HL-60 (cell line): Measurements from ENCODE around the gene HACD2.

ENCODE experiments used
- DNase-seq, 2 experiments: peaks; one replicate each; pipeline ENCODE4 v3.0.0-alpha.2; 2010 to 2020; ENCODE audit warnings: low read depth in 1 of 2, low spot score in 1 of 2
- H3K27ac ChIP-seq: fragments of 250-450 bp; sonication (Bioruptor Pico); replicated peaks from 2 replicates; pipeline ENCODE4 v1.5.1; 2020; ENCODE audit warnings: mild to moderate bottlenecking, moderate library complexity
- H3K27me3 ChIP-seq: fragments of 250-450 bp; sonication (Bioruptor Pico); 2 replicates; pipeline ENCODE4 v1.5.1; 2021; ENCODE audit warnings: mild to moderate bottlenecking, moderate library complexity; ENCODE audit not compliant: insufficient read depth, poor library complexity, severe bottlenecking
- H3K4me3 ChIP-seq: replicated peaks from 2 replicates; pipeline ENCODE4 v1.5.1; 2011; ENCODE audit warnings: mild to moderate bottlenecking, control low read depth, low read length; ENCODE audit not compliant: insufficient read depth
- CTCF ChIP-seq: IDR thresholded peaks from one replicate; pipeline ENCODE4 v1.5.1; 2011; ENCODE audit warnings: low read length, control low read depth, inconsistent platforms; ENCODE audit not compliant: insufficient read depth
- GABPA ChIP-seq: IDR thresholded peaks from 2 replicates; pipeline ENCODE4 v1.6.1; 2012; ENCODE audit warnings: low read depth
- POLR2AphosphoS5 ChIP-seq: IDR thresholded peaks from 2 replicates; pipeline ENCODE4 v1.6.1; 2012; ENCODE audit warnings: low read depth
- REST ChIP-seq: IDR thresholded peaks from 2 replicates; pipeline ENCODE4 v1.6.1; 2012; ENCODE audit warnings: low read depth; ENCODE audit not compliant: insufficient replicate concordance
- SPI1 ChIP-seq: IDR thresholded peaks from 2 replicates; pipeline ENCODE4 v1.6.1; 2012; ENCODE audit warnings: low read depth, mild to moderate bottlenecking, borderline replicate concordance

Gene HACD2

GRCh38 chr3:123610331-123610730 lies 25.5 kb upstream of the HACD2 start:
- Histone ChIP-seq H3K4me3 (no peak overlapping the region), H3K27ac (no peak overlapping the region), H3K27me3 (no peaks in the 10 kb centered on the region)
- DNase-seq: no peak
- TF ChIP-seq REST (no peak), CTCF (no peak), GABPA (no peak), SPI1 (no peak), POLR2AphosphoS5 (no peak)

GRCh38 chr3:123609063-123609462 lies 24.2 kb upstream of the HACD2 start:
- TF ChIP-seq SPI1 (no peak), CTCF (no peak), REST (no peak), POLR2AphosphoS5 (no peak), GABPA (no peak)

DNA sequence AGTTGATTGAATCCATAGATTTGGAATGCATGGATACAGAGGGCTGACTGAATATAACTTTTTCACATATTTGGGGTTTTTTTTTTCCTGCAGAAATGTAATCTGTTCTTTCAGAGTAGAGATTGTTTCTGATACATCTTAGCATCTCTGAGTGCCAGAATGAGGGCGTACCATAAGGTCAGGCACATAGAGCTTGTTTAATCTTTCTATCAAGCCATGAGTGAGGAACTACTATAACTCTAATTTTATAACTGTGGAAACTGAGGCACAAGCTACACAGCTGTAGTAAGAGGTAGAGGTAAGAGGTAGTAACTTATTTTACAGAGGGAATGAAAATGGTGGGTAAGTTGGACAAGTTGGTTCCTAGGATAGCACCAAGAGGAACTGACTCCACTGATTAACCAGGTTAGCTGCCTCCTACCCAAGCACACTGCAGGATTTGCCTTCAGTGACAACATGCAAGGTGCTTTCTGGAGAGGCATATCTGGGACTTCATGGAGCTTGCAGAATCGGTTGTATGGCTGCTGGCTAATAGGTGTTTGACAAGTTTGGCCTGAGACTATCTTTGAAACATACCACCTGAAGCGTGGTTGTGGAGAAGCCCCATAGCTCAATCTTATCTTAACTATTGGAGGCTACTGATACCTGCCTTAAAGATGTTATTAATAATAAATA lies 23.5 kb upstream of the HACD2 start:
- no peak for TF ChIP-seq SPI1
- no peak for TF ChIP-seq CTCF
- TF ChIP-seq GABPA: no peak
- TF ChIP-seq REST: no peak
- TF ChIP-seq POLR2AphosphoS5: no peak
- no peak for DNase-seq
- no peak overlapping the region for H3K27ac ChIP-seq
- no peaks in the 10 kb centered on the region for H3K27me3 ChIP-seq
- no peak overlapping the region for H3K4me3 ChIP-seq

More at GRCh38 chr3:123609063-123609462, 24.2 kb upstream of the HACD2 start:
- Histone ChIP-seq H3K27me3 (no peaks in the 10 kb centered on the region), H3K4me3 (no peak overlapping the region), H3K27ac (no peak overlapping the region)
- DNase-seq: no peak
